ENCODE measurements around the gene HSPG2. TPM values are rescaled to one million over a fixed set of nuclear protein-coding genes. Genes with fewer than 3 reads are reported as not detected.

HSPG2 gene
- total and polyA plus RNA-seq, 2 of the 13 experiments (the other 11 are each of a cell fraction or from before 2014, with no cell fraction given), result 9.1 to 13.1 TPM

- no peak for TF ChIP-seq ZNF503 (CRISPR knock-in tag; IDR thresholded peaks at IDR 0.05)
- no peak for TF ChIP-seq ZKSCAN8 (CRISPR knock-in tag; IDR thresholded peaks at IDR 0.05; ENCODE audit: borderline replicate concordance)
- TF ChIP-seq FOXO1 (CRISPR knock-in tag; IDR thresholded peaks at IDR 0.05), result peak; percentile 50; the same call in 1 of the 2 replicates
- no peak for TF ChIP-seq ZNF510 (CRISPR knock-in tag; IDR thresholded peaks at IDR 0.05; ENCODE audit: low read depth)
- no peak for TF ChIP-seq TIGD3 (CRISPR knock-in tag; IDR thresholded peaks at IDR 0.05; ENCODE audit: borderline replicate concordance)
- no peak for TF ChIP-seq NFRKB (IDR thresholded peaks at IDR 0.05)
- TF ChIP-seq IKZF4 (CRISPR knock-in tag; IDR thresholded peaks at IDR 0.05; ENCODE audit: borderline replicate concordance, low read depth, not compliant biosample characterization), result no peak
- no peak for TF ChIP-seq SETDB1 (CRISPR knock-in tag; IDR thresholded peaks at IDR 0.05; ENCODE audit: borderline replicate concordance)
- no peak for TF ChIP-seq ZNF383 (CRISPR knock-in tag; IDR thresholded peaks at IDR 0.05; ENCODE audit: borderline replicate concordance)
- TF ChIP-seq ZNF414 (CRISPR knock-in tag; IDR thresholded peaks at IDR 0.05), result no peak
- no peak for TF ChIP-seq MXD3 (CRISPR knock-in tag; IDR thresholded peaks at IDR 0.05)
- peak; percentile 98 for TF ChIP-seq HNRNPLL (IDR thresholded peaks at IDR 0.05; ENCODE audit: low read depth, low read length, poor library complexity, severe bottlenecking)
- no peak for TF ChIP-seq ARID5B (CRISPR knock-in tag; IDR thresholded peaks at IDR 0.05)
- TF ChIP-seq ZBED4 (CRISPR knock-in tag; IDR thresholded peaks at IDR 0.05; ENCODE audit: borderline replicate concordance), result no peak
- no peak for TF ChIP-seq TFDP1 (CRISPR knock-in tag; IDR thresholded peaks at IDR 0.05; ENCODE audit: borderline replicate concordance)
Observed at GRCh38 chr1:21782349-21782867, 154.7 kb downstream of the HSPG2 start (continued).
